ENCODE data around the gene GRID1. TPM values are rescaled to one million over a fixed set of nuclear protein-coding genes. Genes with fewer than 3 reads are reported as not detected.

Gene GRID1
- total RNA-seq, 1 experiment from 2014 or later = not detected

GRCh38 chr10:86007171-86007570 lies 359.4 kb downstream of the GRID1 start:
- Mint-ChIP-seq H3K9me3 (ENCODE audit: low read depth, unreplicated experiment) (no peaks in the 10 kb centered on the region), H3K4me1 (ENCODE audit: low read depth, unreplicated experiment) (no peaks in the 10 kb centered on the region), H3K27ac (ENCODE audit: unreplicated experiment) (no peak overlapping the region), H3K27me3 (ENCODE audit: unreplicated experiment) (peaks cover 22% of the 10 kb centered on the region), H3K4me3 (ENCODE audit: low read depth, unreplicated experiment) (no peak overlapping the region), H3K36me3 (ENCODE audit: insufficient read depth, unreplicated experiment) (no peaks in the 10 kb centered on the region)
- CTCF ChIA-PET = no interaction called here
- intact Hi-C loops (cut with micrococcal nuclease; ENCODE audit: unreplicated experiment) = no loop called here
- no TSS peak for BruUV-seq (replicated peaks)
- TF ChIP-seq, protein P1, sequence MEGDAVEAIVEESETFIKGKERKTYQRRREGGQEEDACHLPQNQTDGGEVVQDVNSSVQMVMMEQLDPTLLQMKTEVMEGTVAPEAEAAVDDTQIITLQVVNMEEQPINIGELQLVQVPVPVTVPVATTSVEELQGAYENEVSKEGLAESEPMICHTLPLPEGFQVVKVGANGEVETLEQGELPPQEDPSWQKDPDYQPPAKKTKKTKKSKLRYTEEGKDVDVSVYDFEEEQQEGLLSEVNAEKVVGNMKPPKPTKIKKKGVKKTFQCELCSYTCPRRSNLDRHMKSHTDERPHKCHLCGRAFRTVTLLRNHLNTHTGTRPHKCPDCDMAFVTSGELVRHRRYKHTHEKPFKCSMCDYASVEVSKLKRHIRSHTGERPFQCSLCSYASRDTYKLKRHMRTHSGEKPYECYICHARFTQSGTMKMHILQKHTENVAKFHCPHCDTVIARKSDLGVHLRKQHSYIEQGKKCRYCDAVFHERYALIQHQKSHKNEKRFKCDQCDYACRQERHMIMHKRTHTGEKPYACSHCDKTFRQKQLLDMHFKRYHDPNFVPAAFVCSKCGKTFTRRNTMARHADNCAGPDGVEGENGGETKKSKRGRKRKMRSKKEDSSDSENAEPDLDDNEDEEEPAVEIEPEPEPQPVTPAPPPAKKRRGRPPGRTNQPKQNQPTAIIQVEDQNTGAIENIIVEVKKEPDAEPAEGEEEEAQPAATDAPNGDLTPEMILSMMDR (IDR thresholded peaks at IDR 0.05; ENCODE audit: unreplicated experiment) = no peak
- no peak for DNase-seq

DNA sequence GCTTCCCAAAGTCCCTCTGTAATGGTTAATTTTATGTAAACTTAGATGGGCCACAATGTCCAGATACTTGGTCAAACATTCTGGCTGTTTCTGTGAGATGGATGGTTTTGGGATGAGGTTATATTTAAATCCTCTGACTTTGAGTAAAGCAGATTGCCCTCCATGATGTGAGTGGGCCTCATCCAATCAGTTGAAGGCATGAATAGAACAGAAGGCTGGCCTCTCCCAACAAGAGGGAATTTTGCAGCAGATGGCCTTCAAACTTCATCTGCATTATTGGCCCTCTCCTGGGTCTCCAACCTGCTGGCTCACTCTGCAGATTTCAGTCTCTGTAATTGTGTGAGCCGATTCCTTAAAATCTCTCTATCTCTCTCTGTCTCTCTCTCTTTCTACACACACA lies 362.3 kb downstream of the GRID1 start:
- no TSS peak for BruUV-seq (replicated peaks)
- DNase-seq = no peak
- intact Hi-C loops (cut with micrococcal nuclease; ENCODE audit: unreplicated experiment) = no loop called here
- CTCF ChIA-PET = no interaction called here
- TF ChIP-seq, protein P1 (IDR thresholded peaks at IDR 0.05; ENCODE audit: unreplicated experiment) = no peak
- H3K36me3 Mint-ChIP-seq (ENCODE audit: insufficient read depth, unreplicated experiment) = no peaks in the 10 kb centered on the region
- H3K9me3 Mint-ChIP-seq (ENCODE audit: low read depth, unreplicated experiment) = no peaks in the 10 kb centered on the region
- H3K4me1 Mint-ChIP-seq (ENCODE audit: low read depth, unreplicated experiment) = no peaks in the 10 kb centered on the region
- H3K4me3 Mint-ChIP-seq (ENCODE audit: low read depth, unreplicated experiment) = no peak overlapping the region
- no peak overlapping the region for H3K27ac Mint-ChIP-seq (ENCODE audit: unreplicated experiment)
- peaks cover 1% of the 10 kb centered on the region for H3K27me3 Mint-ChIP-seq (ENCODE audit: unreplicated experiment)

- BruUV-seq (replicated peaks) = no TSS peak
- DNase-seq = no peak
- Mint-ChIP-seq H3K36me3 (ENCODE audit: insufficient read depth, unreplicated experiment) (no peaks in the 10 kb centered on the region), H3K27me3 (ENCODE audit: unreplicated experiment) (no peaks in the 10 kb centered on the region), H3K9me3 (ENCODE audit: low read depth, unreplicated experiment) (no peaks in the 10 kb centered on the region), H3K4me3 (ENCODE audit: low read depth, unreplicated experiment) (no peak overlapping the region), H3K4me1 (ENCODE audit: low read depth, unreplicated experiment) (no peaks in the 10 kb centered on the region), H3K27ac (ENCODE audit: unreplicated experiment) (no peak overlapping the region)
- TF ChIP-seq, protein P1 (IDR thresholded peaks at IDR 0.05; ENCODE audit: unreplicated experiment) = no peak
- intact Hi-C loops (cut with micrococcal nuclease; ENCODE audit: unreplicated experiment) = no loop called here
- CTCF ChIA-PET = no interaction called here
Observed at GRCh38 chr10:86003201-86003621, 363.4 kb downstream of the GRID1 start.

- no peaks in the 10 kb centered on the region for H3K36me3 Mint-ChIP-seq (ENCODE audit: insufficient read depth, unreplicated experiment)
- intact Hi-C loops (cut with micrococcal nuclease; ENCODE audit: unreplicated experiment) = no loop called here
- BruUV-seq (replicated peaks) = no TSS peak
- no peaks in the 10 kb centered on the region for H3K4me1 Mint-ChIP-seq (ENCODE audit: low read depth, unreplicated experiment)
- CTCF ChIA-PET = no interaction called here
- no peaks in the 10 kb centered on the region for H3K27me3 Mint-ChIP-seq (ENCODE audit: unreplicated experiment)
- no peak for DNase-seq
- H3K4me3 Mint-ChIP-seq (ENCODE audit: low read depth, unreplicated experiment) = no peak overlapping the region
- no peaks in the 10 kb centered on the region for H3K9me3 Mint-ChIP-seq (ENCODE audit: low read depth, unreplicated experiment)
- TF ChIP-seq, protein P1 (IDR thresholded peaks at IDR 0.05; ENCODE audit: unreplicated experiment) = no peak
- H3K27ac Mint-ChIP-seq (ENCODE audit: unreplicated experiment) = no peak overlapping the region
Observed at GRCh38 chr10:86001521-86001920, 365.1 kb downstream of the GRID1 start.
